CD14-positive monocyte (primary cell): ENCODE data around the gene BIRC5. TPM values are rescaled to one million over a fixed set of nuclear protein-coding genes. Genes with fewer than 3 reads are reported as not detected.

Source experiments
- DNase-seq, 3 donors: peaks; one replicate each; pipeline ENCODE4 v3.0.0-alpha.2; 2011 to 2022
- H2AFZ ChIP-seq: 2 replicates; pipeline ENCODE4 v1.6.0; 2012; ENCODE audit warnings: mild to moderate bottlenecking, low read depth, low read length, inconsistent platforms; ENCODE audit not compliant: insufficient read depth, poor library complexity, severe bottlenecking
- H3K27ac ChIP-seq, 2 donors: 1 replicate in 1 of 2; 2 replicates in 1 of 2; pipeline ENCODE4 v1.5.1; 2012 to 2013; ENCODE audit warnings: low read length in 2 of 2, control low read depth in 1 of 2, inconsistent platforms in 1 of 2, low read depth in 1 of 2, mild to moderate bottlenecking in 1 of 2
- H3K27me3 ChIP-seq, 2 donors: one replicate each; pipeline versions ENCODE4 v1.6.0 to v1.6.1; 2011 to 2013; ENCODE audit warnings: low read length in 2 of 2; ENCODE audit not compliant: control insufficient read depth in 2 of 2, insufficient read depth in 2 of 2
- H3K36me3 ChIP-seq, 2 donors: replicated peaks in 1 of 2; 1 replicate in 1 of 2; 2 replicates in 1 of 2; pipeline versions ENCODE4 v1.5.1 to v1.6.1; 2012 to 2013; ENCODE audit warnings: low read length in 2 of 2, control low read depth in 1 of 2, inconsistent platforms in 1 of 2, mild to moderate bottlenecking in 1 of 2; ENCODE audit not compliant: insufficient read depth in 2 of 2, control insufficient read depth in 1 of 2
- H3K4me1 ChIP-seq, 2 donors: 1 replicate in 1 of 2; 2 replicates in 1 of 2; pipeline versions ENCODE4 v1.5.1 to v1.6.1; 2012 to 2013; ENCODE audit warnings: low read length in 2 of 2, control low read depth in 1 of 2, inconsistent platforms in 1 of 2, mild to moderate bottlenecking in 1 of 2, moderate library complexity in 1 of 2; ENCODE audit not compliant: insufficient read depth in 2 of 2, control insufficient read depth in 1 of 2
- H3K4me2 ChIP-seq: replicated peaks from 2 replicates; pipeline ENCODE3; 2012; ENCODE audit warnings: low read length, moderate library complexity, mild to moderate bottlenecking; ENCODE audit not compliant: poor library complexity, severe bottlenecking; ENCODE audit errors: extremely low read depth
- H3K4me3 ChIP-seq, 3 experiments: fragments of 200-600 bp in 1 of 3; sonication (generic) in 1 of 3; replicated peaks in 1 of 3; 1 replicate in 2 of 3; 2 replicates in 1 of 3; pipeline ENCODE4 v1.5.1; 2011 to 2013; ENCODE audit warnings: low read length in 3 of 3, mild to moderate bottlenecking in 3 of 3, control low read depth in 2 of 3, low read depth in 2 of 3, inconsistent platforms in 1 of 3, moderate library complexity in 1 of 3
- H3K79me2 ChIP-seq: 2 replicates; pipeline ENCODE4 v1.6.0; 2012; ENCODE audit warnings: mild to moderate bottlenecking, control low read depth, inconsistent platforms, low read length, moderate library complexity; ENCODE audit not compliant: insufficient read depth
- H3K9ac ChIP-seq: 2 replicates; pipeline ENCODE4 v1.6.0; 2017; ENCODE audit warnings: low read length, mild to moderate bottlenecking; ENCODE audit not compliant: insufficient read depth, poor library complexity, severe bottlenecking
- H3K9me3 ChIP-seq, 2 donors: replicated peaks in 1 of 2; 1 replicate in 1 of 2; 2 replicates in 1 of 2; pipeline versions ENCODE4 v1.5.1 to v1.6.1; 2012 to 2013; ENCODE audit warnings: low read length in 2 of 2, control low read depth in 1 of 2; ENCODE audit not compliant: control insufficient read depth in 1 of 2, insufficient read depth in 1 of 2
- H4K20me1 ChIP-seq: 2 replicates; pipeline ENCODE4 v1.6.0; 2012; ENCODE audit warnings: mild to moderate bottlenecking, low read length, control low read depth, moderate library complexity; ENCODE audit not compliant: insufficient read depth
- H3K27ac Mint-ChIP-seq, 7 donors: one replicate each; pipeline ENCODE4 v1.8.0; 2020; ENCODE audit warnings: mild to moderate bottlenecking in 7 of 7, mixed read lengths in 7 of 7, moderate library complexity in 6 of 7, inconsistent platforms in 2 of 7
- H3K27me3 Mint-ChIP-seq, 3 donors: one replicate each; pipeline ENCODE4 v1.8.0; 2021 to 2022; ENCODE audit warnings: low read depth in 3 of 3, mild to moderate bottlenecking in 3 of 3, mixed read lengths in 3 of 3, moderate library complexity in 3 of 3, inconsistent platforms in 1 of 3
- H3K36me3 Mint-ChIP-seq, 2 donors: one replicate each; pipeline ENCODE4 v1.8.0; 2020; ENCODE audit warnings: mixed read lengths in 2 of 2, inconsistent platforms in 1 of 2, mild to moderate bottlenecking in 1 of 2
- H3K4me1 Mint-ChIP-seq: one replicate; pipeline ENCODE4 v1.8.0; 2020; ENCODE audit warnings: mild to moderate bottlenecking, mixed read lengths
- H3K4me3 Mint-ChIP-seq, 2 donors: one replicate each; pipeline ENCODE4 v1.8.0; 2020; ENCODE audit warnings: mild to moderate bottlenecking in 2 of 2, mixed read lengths in 2 of 2, moderate library complexity in 1 of 2
- H3K9me3 Mint-ChIP-seq, 7 donors: one replicate each; pipeline ENCODE4 v1.8.0; 2020 to 2022; ENCODE audit warnings: mixed read lengths in 7 of 7, mild to moderate bottlenecking in 6 of 7, moderate library complexity in 6 of 7, inconsistent platforms in 2 of 7
- WGBS: methylation state at CpG from one replicate; pipeline ENCODE4 v1.1.5; 2013; ENCODE audit warnings: missing lambda C conversion rate; ENCODE audit not compliant: insufficient coverage; 5-methylcytosine and 5-hydroxymethylcytosine counted together
- intact Hi-C, 2 donors: fragments of 100-400 bp; cut with micrococcal nuclease; formaldehyde crosslinking; loops; one replicate each; pipeline versions ENCODE4 v1.15.0 to v1.15.1; 2023
- polyA plus RNA-seq, 3 donors: library from polyadenylated mRNA; depleted of rRNA in 1 of 3; unstranded in 2 of 3; stranded (reverse) in 1 of 3; fragments of 300-500 nt in 2 of 3; fragments of >200 nt in 1 of 3; fragmentation: Illumina TruSeq in 2 of 3; gene quantifications; 1 replicate in 2 of 3; 2 replicates in 1 of 3; pipeline ENCODE4 v1.2.3, GENCODE V29; 2012 to 2021
- TF ChIP-seq, protein P1 (sequence below): fragments of 200-600 bp; IDR thresholded peaks from one replicate; pipeline ENCODE4 v1.8.0; 2022; ENCODE audit warnings: antibody characterized with exemption, mild to moderate bottlenecking

The BIRC5 gene
- polyA plus RNA-seq, 3 donors, result 0.20 TPM; not detected in 2

DNA sequence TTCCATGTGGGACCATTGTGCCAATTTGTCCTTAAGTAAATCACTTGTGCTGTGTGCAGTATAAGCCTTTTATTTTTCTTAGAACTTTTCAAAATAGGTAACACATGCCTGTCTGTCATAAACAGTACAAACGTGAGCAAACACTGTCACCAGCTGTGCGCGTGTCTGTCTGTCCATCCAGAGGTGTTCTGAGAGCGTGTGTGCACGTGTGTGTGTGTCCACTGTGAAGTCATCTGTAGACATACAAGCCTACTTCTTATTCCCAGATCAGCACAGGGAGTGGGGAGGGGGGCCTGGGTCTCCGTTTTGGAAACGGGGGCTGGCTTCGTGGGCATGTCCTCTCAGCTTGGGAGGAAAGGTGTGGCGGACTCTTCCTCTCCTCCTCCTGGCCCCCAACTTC is 26.8 kb downstream of the BIRC5 start:
- Histone ChIP-seq H3K27ac (no peak overlapping the region), H3K4me3 (no peak overlapping the region), H2AFZ (no peak overlapping the region), H4K20me1 (no peaks in the 10 kb centered on the region), H3K36me3 (no peaks in the 10 kb centered on the region), H3K27me3 (no peaks in the 10 kb centered on the region), H3K79me2 (no peaks in the 10 kb centered on the region), H3K4me2 (no peak overlapping the region), H3K4me1 (no peaks in the 10 kb centered on the region), H3K9me3 (no peaks in the 10 kb centered on the region), H3K9ac (no peak overlapping the region)
- Mint-ChIP-seq H3K4me1 (peaks cover 13% of the 10 kb centered on the region), H3K27ac (no peak overlapping the region), H3K36me3 (no peaks in the 10 kb centered on the region), H3K9me3 (peaks cover 0 to 3% (median 0%) of the 10 kb centered on the region in 7 donors), H3K27me3 (peaks cover 3 to 5% (median 4%) of the 10 kb centered on the region in 3 donors), H3K4me3 (no peak overlapping the region)
- no peak for DNase-seq
- TF ChIP-seq, protein P1, sequence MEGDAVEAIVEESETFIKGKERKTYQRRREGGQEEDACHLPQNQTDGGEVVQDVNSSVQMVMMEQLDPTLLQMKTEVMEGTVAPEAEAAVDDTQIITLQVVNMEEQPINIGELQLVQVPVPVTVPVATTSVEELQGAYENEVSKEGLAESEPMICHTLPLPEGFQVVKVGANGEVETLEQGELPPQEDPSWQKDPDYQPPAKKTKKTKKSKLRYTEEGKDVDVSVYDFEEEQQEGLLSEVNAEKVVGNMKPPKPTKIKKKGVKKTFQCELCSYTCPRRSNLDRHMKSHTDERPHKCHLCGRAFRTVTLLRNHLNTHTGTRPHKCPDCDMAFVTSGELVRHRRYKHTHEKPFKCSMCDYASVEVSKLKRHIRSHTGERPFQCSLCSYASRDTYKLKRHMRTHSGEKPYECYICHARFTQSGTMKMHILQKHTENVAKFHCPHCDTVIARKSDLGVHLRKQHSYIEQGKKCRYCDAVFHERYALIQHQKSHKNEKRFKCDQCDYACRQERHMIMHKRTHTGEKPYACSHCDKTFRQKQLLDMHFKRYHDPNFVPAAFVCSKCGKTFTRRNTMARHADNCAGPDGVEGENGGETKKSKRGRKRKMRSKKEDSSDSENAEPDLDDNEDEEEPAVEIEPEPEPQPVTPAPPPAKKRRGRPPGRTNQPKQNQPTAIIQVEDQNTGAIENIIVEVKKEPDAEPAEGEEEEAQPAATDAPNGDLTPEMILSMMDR, result no peak
- WGBS, result no CpG with 5 or more reads among the region's 9 CpGs
- intact Hi-C loops, result no loop called here

DNA sequence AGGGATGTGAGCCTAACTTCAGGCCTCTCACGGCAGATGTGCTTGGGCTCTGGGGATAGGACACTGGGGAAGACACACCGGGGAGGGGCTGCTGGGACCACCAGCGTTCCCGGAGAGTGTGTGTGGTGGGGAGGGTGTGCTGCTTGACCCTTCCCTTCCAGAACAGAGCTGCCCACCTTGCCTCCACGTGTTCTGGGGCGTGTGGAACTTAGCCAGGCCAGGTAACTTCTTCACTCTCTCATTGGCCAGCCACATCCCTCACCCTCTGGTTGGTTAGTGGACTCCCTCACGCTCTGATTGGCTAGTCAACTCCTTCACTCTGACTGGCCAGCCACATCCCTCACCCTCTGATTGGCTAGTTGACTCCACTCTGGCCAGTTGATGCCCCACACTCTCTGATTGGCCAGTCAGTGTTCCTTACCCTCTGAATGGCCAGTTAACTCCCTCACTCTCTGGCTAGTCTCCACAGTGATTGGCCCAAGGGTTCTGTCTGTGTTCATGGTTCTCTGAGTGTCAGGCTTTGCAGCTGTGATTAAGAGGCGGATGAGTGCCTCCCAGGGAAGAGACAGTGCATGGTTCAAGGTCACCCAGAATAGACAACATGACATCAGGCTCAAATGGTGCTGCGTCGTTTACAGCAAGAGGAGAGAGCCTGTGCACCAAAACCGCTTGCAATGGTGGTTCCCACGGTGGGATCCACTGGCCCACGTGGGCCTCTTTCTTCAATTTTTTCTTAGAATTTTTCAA is 27.4 kb downstream of the BIRC5 start:
- peaks cover 3 to 5% (median 4%) of the 10 kb centered on the region in 3 donors for H3K27me3 Mint-ChIP-seq
- Histone ChIP-seq H2AFZ (no peak overlapping the region), H3K27ac (no peak overlapping the region), H3K4me1 (no peaks in the 10 kb centered on the region), H3K9me3 (no peaks in the 10 kb centered on the region), H3K27me3 (no peaks in the 10 kb centered on the region), H3K4me2 (no peak overlapping the region), H3K9ac (no peak overlapping the region), H4K20me1 (no peaks in the 10 kb centered on the region), H3K36me3 (no peaks in the 10 kb centered on the region), H3K4me3 (no peak overlapping the region), H3K79me2 (no peaks in the 10 kb centered on the region)
- peaks cover 13% of the 10 kb centered on the region for H3K4me1 Mint-ChIP-seq
- intact Hi-C loops, result no loop called here
- TF ChIP-seq, protein P1, result no peak
- H3K36me3 Mint-ChIP-seq, result no peaks in the 10 kb centered on the region
- WGBS, result 92% methylated on average over 9 of the region's 13 CpGs
- H3K27ac Mint-ChIP-seq, result peak overlapping the region in 3 of 7 donors; percentile 57 to 80 (median 61)
- no peak overlapping the region for H3K4me3 Mint-ChIP-seq
- peak in 2 of 3 donors; percentile 25 to 57 for DNase-seq
- peaks cover 0 to 3% (median 0%) of the 10 kb centered on the region in 7 donors for H3K9me3 Mint-ChIP-seq
